Karpas-422 (cell line): ENCODE data around the gene AMACR. TPM values are rescaled to one million over a fixed set of nuclear protein-coding genes. Genes with fewer than 3 reads are reported as not detected.
"Not testable (repeated sequence)": the region's sequence is repeated elsewhere in the genome, so short reads cannot be mapped to it uniquely, and the experiment has no call there.

ENCODE experiments used
- DNase-seq: peaks from one replicate; pipeline ENCODE4 v3.0.0-alpha.2; 2015
- H2AFZ ChIP-seq: fragments of 200-600 bp; sonication (generic); 2 replicates; pipeline ENCODE4 v1.6.1; 2014; ENCODE audit warnings: antibody characterized with exemption, low read length, mixed read lengths
- H3K27ac ChIP-seq: fragments of 200-600 bp; sonication (generic); 2 replicates; pipeline ENCODE4 v1.5.1; 2014; ENCODE audit warnings: mild to moderate bottlenecking, low read length, moderate library complexity
- H3K27me3 ChIP-seq: fragments of 200-600 bp; sonication (generic); 2 replicates; pipeline ENCODE4 v1.6.1; 2014; ENCODE audit warnings: low read length, mixed read lengths
- H3K36me3 ChIP-seq: fragments of 200-600 bp; sonication (generic); 2 replicates; pipeline ENCODE4 v1.6.1; 2014; ENCODE audit warnings: low read length, mixed read lengths; ENCODE audit not compliant: insufficient read depth
- H3K4me1 ChIP-seq: fragments of 200-600 bp; sonication (generic); 2 replicates; pipeline ENCODE4 v1.6.1; 2014; ENCODE audit warnings: mild to moderate bottlenecking, low read length, mixed read lengths
- H3K4me2 ChIP-seq: fragments of 200-600 bp; sonication (generic); 2 replicates; pipeline ENCODE4 v1.6.1; 2014; ENCODE audit warnings: low read length, low read depth, mild to moderate bottlenecking; ENCODE audit not compliant: poor library complexity, severe bottlenecking
- H3K4me3 ChIP-seq: fragments of 200-600 bp; sonication (generic); 2 replicates; pipeline ENCODE4 v1.5.1; 2014; ENCODE audit warnings: mild to moderate bottlenecking, antibody characterized with exemption, low read length, mixed read lengths
- H3K79me2 ChIP-seq: fragments of 200-600 bp; sonication (generic); 2 replicates; pipeline ENCODE4 v1.6.1; 2014; ENCODE audit warnings: mild to moderate bottlenecking, low read length, mixed read lengths
- H3K9ac ChIP-seq: fragments of 200-600 bp; sonication (generic); 2 replicates; pipeline ENCODE4 v1.6.0; 2014; ENCODE audit warnings: low read length
- H3K9me2 ChIP-seq: fragments of 200-600 bp; sonication (generic), shearing (Covaris generic); replicated peaks from 2 replicates; pipeline ENCODE4 v1.6.0; 2014; ENCODE audit warnings: mild to moderate bottlenecking, low read length, moderate library complexity; ENCODE audit not compliant: insufficient read depth
- H3K9me3 ChIP-seq: fragments of 300-700, 200-600 bp; sonication (generic); 2 replicates; pipeline ENCODE4 v1.6.1; 2014; ENCODE audit warnings: low read length, mixed read lengths
- H4K20me1 ChIP-seq: fragments of 200-600 bp; sonication (generic); 2 replicates; pipeline ENCODE4 v1.6.1; 2014; ENCODE audit warnings: mild to moderate bottlenecking, antibody characterized with exemption, low read length, low read depth; ENCODE audit not compliant: insufficient read depth
- total RNA-seq: library from RNA; depleted of rRNA; stranded (reverse); fragments of >200 nt; shearing (Covaris generic); gene quantifications from 2 replicates; pipeline ENCODE4 v1.2.3, GENCODE V29; 2014; ENCODE audit warnings: low replicate concordance

AMACR gene
- total RNA-seq, 1 experiment from 2014 or later: 10.5 TPM

GRCh38 chr5:33969572-33970452 lies 38.0 kb downstream of the AMACR start:
- Histone ChIP-seq H3K4me1 (peaks cover 2% of the 10 kb centered on the region; the same call in 1 of the 2 replicates), H3K27me3 (no peaks in the 10 kb centered on the region), H3K9me2 (no peaks in the 10 kb centered on the region), H3K9me3 (no peaks in the 10 kb centered on the region), H3K79me2 (no peaks in the 10 kb centered on the region), H4K20me1 (no peaks in the 10 kb centered on the region), H3K4me3 (no peak overlapping the region), H3K27ac (no peak overlapping the region), H3K9ac (no peak overlapping the region), H2AFZ (no peak overlapping the region), H3K36me3 (no peaks in the 10 kb centered on the region), H3K4me2 (no peak overlapping the region)
- DNase-seq: peak; percentile 70

- Histone ChIP-seq H3K27me3 (no peaks in the 10 kb centered on the region), H3K4me3 (no peak overlapping the region), H3K27ac (no peak overlapping the region), H3K9ac (no peak overlapping the region), H3K36me3 (no peaks in the 10 kb centered on the region), H3K9me2 (no peaks in the 10 kb centered on the region), H4K20me1 (no peaks in the 10 kb centered on the region), H2AFZ (no peak overlapping the region), H3K4me2 (no peak overlapping the region), H3K9me3 (no peaks in the 10 kb centered on the region), H3K79me2 (no peaks in the 10 kb centered on the region), H3K4me1 (peaks cover 2% of the 10 kb centered on the region; the same call in 1 of the 2 replicates)
- DNase-seq: no peak
These were observed 39.4 kb downstream of the AMACR start for GRCh38 chr5:33968211-33969005.

- Histone ChIP-seq H3K27me3 (no peaks in the 10 kb centered on the region), H3K4me3 (no peak overlapping the region), H3K9me2 (no peaks in the 10 kb centered on the region), H4K20me1 (no peaks in the 10 kb centered on the region), H2AFZ (no peak overlapping the region), H3K9ac (no peak overlapping the region), H3K4me1 (peaks cover 2% of the 10 kb centered on the region; the same call in 1 of the 2 replicates), H3K27ac (no peak overlapping the region), H3K9me3 (no peaks in the 10 kb centered on the region), H3K79me2 (no peaks in the 10 kb centered on the region), H3K4me2 (no peak overlapping the region), H3K36me3 (no peaks in the 10 kb centered on the region)
- no peak for DNase-seq
These were observed 41.0 kb downstream of the AMACR start for GRCh38 chr5:33966805-33967204.

DNA sequence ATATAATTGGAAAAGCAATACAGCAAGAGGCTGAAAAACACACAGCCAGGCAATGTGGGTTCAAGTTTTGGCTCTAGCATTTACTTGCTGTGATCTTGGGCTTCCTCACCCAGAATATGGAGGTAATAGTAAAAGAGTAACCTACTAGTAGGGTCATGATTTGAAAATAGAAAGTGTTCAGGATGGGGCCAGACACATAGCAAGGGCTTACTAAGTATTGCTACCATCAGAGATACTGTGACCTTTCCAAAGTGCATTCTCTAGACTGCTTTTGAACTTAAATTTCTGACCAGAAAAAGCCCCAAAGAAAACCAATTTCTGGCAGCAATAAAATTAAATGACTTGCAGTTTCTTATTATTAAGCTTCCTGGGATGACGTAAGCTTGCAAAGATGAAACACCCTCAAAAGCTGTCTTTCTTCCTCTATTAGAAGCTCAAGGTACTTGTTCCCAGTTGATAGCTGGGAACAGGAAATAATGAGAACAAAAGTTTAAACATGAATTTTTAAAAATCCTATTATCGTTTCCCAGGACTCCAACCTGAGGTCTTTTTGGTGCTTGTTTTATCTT lies 43.6 kb downstream of the AMACR start:
- no peaks in the 10 kb centered on the region for H4K20me1 ChIP-seq
- no peaks in the 10 kb centered on the region for H3K79me2 ChIP-seq
- no peaks in the 10 kb centered on the region for H3K27me3 ChIP-seq
- H3K9me2 ChIP-seq: no peaks in the 10 kb centered on the region
- H3K27ac ChIP-seq: no peak overlapping the region
- no peak for DNase-seq
- H3K4me2 ChIP-seq: no peak overlapping the region
- H3K4me1 ChIP-seq: peaks cover 2% of the 10 kb centered on the region; the same call in 1 of the 2 replicates
- H2AFZ ChIP-seq: no peak overlapping the region
- no peak overlapping the region for H3K9ac ChIP-seq
- H3K9me3 ChIP-seq: no peaks in the 10 kb centered on the region
- no peaks in the 10 kb centered on the region for H3K36me3 ChIP-seq
- no peak overlapping the region for H3K4me3 ChIP-seq

GRCh38 chr5:33958176-33958575 lies 49.7 kb downstream of the AMACR start:
- no peak overlapping the region for H2AFZ ChIP-seq
- no peaks in the 10 kb centered on the region for H3K9me3 ChIP-seq
- no peaks in the 10 kb centered on the region for H3K36me3 ChIP-seq
- H3K4me2 ChIP-seq: no peak overlapping the region
- H3K9me2 ChIP-seq: no peaks in the 10 kb centered on the region
- no peak overlapping the region for H3K4me3 ChIP-seq
- H3K27me3 ChIP-seq: no peaks in the 10 kb centered on the region
- DNase-seq: no peak
- no peaks in the 10 kb centered on the region for H3K79me2 ChIP-seq
- no peaks in the 10 kb centered on the region for H3K4me1 ChIP-seq
- H3K9ac ChIP-seq: no peak overlapping the region
- H4K20me1 ChIP-seq: no peaks in the 10 kb centered on the region
- no peak overlapping the region for H3K27ac ChIP-seq

- Histone ChIP-seq H3K9me2 (no peaks in the 10 kb centered on the region), H3K79me2 (no peaks in the 10 kb centered on the region), H3K36me3 (no peaks in the 10 kb centered on the region), H3K27ac (no peak overlapping the region), H2AFZ (no peak overlapping the region), H3K9ac (no peak overlapping the region), H3K4me3 (no peak overlapping the region), H3K4me2 (no peak overlapping the region), H3K4me1 (no peaks in the 10 kb centered on the region), H4K20me1 (no peaks in the 10 kb centered on the region), H3K9me3 (no peaks in the 10 kb centered on the region), H3K27me3 (no peaks in the 10 kb centered on the region)
- no peak for DNase-seq
These were observed 50.2 kb downstream of the AMACR start for GRCh38 chr5:33957577-33958150.

DNA sequence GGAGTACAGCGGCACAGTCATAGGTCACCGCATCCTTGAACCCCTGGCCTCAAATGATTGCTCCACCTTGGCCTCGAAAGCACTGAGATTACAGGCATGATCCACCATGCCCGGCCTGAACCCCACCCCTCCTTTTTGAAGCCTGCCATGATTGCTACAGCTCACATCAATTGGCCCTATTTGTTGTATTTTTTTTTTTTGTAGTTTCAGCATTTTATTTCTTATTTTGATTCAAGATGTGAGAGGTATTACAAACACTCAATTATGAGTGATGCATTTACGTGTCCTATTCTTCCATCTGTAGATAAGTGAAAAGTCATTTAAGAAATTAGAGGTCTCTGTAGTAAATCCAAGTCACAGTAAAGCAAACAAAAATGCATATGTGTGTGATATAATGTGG lies 55.7 kb downstream of the AMACR start:
- not testable (repeated sequence) for H3K27me3 ChIP-seq, H3K36me3 ChIP-seq, H3K4me3 ChIP-seq, H3K27ac ChIP-seq, H2AFZ ChIP-seq, H3K9ac ChIP-seq, H4K20me1 ChIP-seq, H3K9me2 ChIP-seq, H3K9me3 ChIP-seq, H3K79me2 ChIP-seq, H3K4me1 ChIP-seq, DNase-seq, H3K4me2 ChIP-seq
